HG02642 (cell line): ENCODE results near the gene APBA2.

Experiments used
- ATAC-seq: cut with Tn5 transposase; IDR thresholded peaks from one replicate; pipeline ENCODE4 v1.9.1; 2021; ENCODE audit warnings: mild to moderate bottlenecking; ENCODE audit not compliant: unreplicated experiment, poor library complexity

Gene APBA2

DNA sequence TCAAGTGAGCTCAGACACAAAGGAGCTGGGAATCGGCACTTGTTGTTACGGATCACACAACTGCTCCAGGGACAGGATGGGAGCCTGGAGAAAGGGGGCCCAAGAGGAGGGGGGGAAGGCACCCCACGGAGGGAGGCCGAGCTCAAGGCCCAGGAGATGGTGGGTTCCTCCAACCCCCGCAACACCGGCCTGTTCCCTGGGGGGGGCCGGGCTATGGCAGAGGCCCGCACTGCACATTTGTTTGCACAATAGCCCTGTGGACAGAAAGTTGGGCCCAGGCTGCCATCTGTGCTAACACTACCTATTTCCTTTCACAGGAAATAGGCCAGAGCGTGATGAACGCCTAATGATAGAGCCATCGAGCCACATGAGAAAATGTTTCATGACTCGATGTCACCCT is 236.7 kb downstream of the APBA2 start:
- no peak for ATAC-seq

DNA sequence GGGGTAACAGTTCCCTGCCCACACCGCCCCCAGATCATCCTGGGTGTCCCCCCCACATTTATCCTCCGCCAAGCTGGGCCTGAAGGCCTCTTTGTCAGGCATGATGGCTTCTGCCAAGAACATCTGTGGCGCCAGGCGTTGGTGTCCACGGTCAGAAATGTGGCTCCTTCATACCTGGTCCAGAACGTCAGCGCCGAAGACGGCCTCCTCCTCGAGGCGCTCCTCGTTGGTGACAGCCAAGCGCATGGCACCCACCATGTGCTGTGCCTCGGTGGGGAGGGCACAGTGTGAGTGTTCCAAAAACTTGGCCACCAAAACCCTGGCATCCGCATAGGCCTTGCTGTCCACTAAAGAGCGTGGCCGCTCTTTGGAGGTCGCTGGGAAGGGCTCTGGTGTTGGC is 237.4 kb downstream of the APBA2 start:
- ATAC-seq: no peak

DNA sequence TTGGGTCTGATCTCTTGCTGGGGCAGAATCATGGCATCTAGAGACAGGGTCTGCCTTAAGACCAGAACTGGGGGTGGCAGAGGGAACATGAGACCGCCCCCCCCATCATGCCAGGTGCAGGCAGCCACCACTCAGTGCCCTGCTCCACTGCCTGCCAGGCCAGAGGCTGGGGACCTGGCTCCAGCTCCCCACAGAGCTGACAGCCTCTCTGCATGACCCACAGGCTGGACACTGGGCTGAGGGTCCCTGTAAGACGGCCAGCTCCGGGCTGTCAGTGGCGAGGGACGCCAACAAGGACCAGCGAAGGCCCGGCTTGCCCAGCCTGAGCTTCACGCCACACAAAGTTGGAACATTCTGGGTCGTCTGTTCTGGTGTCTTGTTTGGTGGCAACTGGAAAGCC is 238.2 kb downstream of the APBA2 start:
- ATAC-seq: no peak

DNA sequence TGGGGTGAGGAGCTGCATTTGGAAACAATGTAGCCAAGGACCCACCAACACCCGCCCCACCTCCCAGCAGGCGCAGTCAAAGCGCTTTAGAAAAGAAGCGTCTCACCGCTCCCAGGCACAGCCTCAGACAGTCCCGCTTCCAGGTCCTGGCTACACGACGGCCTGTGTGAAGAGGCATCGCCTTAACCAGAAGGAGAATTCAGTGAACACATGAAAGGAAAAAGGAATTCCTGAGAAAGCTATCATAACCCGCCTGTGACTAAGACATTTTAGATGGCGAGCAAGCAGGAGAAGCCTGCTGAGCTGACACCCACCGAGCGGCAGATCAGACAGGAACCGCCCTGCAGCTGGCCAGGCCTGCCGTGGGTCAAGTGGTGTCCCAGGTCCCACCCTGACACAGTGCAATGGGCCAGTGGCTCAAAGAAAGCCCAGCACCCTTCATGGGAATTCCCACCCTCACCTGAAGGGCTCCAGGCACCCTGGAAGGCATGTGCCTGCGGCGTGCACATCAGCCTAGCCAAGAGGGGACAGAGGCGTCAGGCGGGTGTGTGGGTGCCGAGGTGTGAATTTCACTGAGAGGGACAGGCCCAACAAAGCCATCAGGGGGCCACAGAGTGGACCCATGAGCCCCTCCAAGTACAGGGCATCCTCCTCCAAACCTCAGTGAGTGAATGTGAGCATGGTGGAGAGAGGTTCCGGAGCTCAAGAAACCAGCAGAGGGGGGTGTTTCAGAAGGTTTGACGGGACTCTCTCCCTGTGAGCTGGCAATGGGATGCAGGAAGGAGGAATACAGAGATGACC is 239.0 kb downstream of the APBA2 start:
- ATAC-seq: no peak

DNA sequence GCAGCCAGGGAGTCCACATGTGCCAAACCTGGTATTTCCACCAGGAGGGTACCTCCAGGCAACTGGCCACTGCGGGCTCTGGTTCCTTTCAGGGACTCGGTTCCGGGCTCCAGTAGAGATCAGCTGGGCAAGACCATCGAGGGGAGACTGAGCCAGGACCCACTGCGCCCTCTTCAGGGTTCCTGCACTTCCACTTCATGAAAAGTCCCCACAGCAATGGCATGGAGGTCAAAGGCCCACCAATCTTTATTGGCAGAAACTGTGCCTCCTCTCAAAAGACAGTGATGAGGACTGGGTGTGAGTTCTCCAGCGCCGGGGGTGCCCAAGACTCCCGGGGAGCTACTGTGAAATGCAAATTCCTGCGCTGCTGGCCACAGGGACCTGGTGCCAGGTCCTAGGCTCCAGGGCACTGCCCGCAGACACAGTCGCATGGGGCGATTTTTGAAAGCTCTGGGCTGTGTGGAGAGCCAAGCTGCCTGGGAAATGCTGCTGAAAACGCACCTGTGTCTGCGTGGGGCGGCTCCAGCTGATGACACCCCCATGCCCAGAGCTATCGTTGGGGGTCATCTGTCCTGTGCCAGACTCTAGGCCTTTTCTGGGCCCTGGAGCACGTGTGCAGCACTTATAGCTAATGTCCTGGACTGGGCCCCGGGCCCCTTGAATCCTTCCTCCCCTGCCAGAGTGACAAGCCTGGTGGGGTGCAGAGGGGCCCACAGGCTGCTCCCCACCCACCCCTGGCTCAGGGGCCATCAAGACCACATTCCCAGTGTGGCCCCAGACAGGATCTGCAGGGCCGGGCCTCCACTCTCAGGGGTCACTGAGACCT is 239.8 kb downstream of the APBA2 start:
- no peak for ATAC-seq

DNA sequence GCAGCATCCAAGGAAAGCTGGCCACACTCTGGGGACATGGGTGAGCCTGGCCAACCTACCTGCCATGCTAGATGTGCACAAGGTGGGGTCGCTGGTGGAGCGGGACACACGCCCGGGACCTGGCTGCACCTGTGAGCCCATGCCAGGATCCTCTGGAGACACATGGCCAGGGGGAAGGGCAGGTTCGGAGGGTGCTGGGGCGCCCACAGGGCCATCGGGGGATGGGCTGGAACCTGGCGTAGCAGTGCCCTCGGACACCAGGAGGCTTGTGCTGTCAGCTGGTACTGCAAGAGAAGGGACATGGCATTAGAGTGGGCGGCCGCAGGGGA is 240.4 kb downstream of the APBA2 start:
- no peak for ATAC-seq

DNA sequence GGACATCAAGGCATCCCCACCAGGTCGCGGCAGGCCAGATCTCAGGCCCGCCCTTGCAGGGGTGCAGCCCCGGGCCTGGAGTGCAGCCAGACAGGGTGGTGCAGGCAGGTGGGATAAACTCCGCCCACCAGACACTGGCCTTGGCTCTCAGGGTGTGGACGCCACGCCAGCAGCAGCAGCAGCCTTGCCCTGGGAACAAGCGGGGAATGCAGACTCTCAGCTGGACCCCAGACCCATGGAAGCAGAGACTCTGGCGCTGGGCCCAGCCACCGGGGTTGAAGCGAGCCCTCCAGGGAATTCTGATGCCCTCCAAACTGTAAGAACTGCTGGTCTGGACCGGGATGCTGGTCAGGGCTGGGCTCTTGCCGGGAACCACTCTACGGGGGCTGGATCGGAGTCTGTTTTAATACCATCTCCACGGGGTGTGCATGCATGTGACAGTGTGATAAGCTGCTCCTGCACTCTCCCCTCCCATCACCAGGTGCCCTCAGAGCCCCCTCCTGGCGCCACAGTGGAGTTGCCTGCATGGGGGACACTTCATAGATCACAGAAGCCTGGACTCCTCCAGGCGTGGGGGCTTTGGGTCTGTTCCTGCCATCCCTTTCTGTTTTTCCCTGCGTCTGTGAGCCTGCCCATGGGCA is 241.2 kb downstream of the APBA2 start:
- ATAC-seq: no peak

DNA sequence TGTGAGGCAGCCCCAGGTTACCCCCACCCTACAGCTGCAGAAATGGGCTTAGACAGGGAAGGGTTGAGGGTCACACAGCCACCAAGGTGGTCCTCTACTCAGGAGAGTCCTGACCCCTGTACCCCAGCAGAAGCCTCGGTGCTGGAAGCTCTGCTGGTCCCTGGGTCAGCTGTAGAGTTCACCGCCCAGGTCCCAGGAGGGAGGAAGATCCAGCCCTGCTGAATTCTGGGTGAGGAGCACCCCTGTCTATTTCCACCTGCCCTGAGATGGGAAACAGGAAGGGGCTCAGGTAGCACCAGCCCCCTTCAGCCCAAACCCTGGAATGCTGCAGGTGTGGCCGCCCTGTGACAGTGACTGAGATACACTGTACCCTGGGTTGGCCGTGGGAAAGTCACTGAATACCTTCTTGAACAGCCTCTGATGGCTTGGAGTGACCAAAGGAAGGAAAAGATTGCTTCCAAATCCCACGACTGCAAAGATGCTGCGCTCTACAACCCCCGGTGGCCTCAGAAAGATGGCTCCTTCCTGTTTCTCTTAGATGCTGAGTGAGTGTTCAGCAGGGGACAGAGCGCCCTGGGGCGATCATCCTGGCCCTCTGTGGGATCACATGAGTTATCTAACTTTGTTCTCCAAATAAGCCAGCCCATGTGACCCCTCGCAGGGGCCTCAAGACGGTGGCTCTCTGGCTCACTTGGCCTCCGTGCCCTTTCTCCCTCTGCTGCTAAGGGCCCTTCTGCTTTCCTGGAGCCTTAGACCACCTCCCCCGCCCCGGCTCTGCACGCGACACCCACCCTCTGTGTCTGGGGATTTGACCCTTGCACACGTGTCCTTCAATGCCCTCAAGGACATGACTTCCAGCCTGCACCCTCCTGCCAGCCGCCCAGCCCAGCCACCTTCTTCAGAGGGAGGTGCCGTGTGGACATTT is 242.0 kb downstream of the APBA2 start:
- no peak for ATAC-seq

DNA sequence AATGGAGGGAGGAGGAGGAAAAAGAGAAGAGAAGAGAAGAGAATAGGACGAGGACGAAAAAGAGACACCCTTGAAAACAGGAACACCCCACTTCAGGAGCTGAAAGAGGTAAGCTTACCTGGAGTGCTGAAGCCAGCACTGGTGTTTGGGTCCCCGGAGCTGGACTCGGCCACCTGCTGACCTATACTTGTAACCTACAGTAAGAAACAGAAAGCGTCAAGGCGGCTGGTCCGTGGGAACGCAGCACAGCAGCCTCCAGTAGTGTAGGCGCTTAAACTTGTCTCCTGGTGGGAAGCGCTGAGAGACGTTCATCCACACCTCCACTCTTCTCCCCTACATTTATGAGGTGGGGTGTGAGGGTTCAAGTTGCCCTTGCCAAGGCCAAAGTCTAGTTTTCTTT is 242.9 kb downstream of the APBA2 start:
- no peak for ATAC-seq

DNA sequence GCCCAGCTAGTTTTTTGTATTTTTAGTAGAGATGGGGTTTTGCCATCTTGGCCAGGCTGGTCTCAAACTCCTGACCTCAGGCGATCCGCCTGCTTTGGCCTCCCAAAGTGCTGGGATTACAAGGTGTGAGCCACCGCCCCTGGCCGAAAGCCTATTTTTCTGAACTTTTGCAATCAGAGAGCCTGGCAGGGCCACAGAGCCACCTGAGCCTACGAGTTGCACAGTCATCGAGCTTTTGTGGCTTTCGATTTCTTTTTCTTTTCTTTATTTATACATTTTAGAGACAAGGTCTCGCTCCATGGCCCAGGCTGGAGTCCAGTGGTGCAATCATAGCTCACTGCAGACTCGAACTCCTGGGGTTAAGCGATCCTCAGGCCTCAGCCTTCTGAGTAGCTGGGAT is 243.4 kb downstream of the APBA2 start:
- no peak for ATAC-seq

DNA sequence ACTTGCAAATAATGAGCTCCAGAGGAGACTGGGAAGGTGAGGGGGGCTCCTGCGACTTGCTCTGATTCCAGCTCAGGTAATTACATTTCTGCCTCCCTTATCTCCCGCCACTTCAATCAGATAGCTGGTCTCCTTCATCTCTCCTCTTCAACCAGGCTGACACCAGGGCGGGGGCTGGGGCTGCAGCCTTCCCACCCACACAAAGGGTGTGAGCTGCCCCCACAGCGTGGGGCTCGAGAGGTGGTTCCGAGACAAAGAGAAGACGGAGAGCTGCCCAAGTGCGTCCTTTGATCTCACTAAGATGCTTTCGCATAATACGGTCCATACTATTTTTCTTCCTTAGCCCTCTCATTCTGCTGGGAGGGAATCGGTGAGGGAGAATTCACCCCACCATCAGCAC is 244.2 kb downstream of the APBA2 start:
- no peak for ATAC-seq

DNA sequence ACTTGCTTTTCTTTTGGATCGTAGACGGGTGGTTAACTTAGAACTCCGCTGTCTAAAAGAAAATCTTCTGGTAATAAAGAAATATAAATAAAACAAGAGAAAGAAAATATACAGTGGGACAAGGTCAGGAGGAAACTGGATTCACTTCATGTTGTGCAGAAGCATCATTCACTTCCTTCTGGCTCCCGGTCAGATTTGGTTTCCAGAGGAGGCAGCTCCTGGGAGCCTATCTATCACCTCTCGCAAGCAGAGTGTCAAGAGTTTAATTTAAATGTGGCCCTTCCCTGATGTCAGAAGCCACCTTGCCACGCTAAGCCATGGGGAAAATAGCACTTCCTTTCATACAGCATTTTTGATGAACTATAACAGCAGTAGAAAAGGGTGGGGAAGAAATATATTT is 244.7 kb downstream of the APBA2 start:
- no peak for ATAC-seq

DNA sequence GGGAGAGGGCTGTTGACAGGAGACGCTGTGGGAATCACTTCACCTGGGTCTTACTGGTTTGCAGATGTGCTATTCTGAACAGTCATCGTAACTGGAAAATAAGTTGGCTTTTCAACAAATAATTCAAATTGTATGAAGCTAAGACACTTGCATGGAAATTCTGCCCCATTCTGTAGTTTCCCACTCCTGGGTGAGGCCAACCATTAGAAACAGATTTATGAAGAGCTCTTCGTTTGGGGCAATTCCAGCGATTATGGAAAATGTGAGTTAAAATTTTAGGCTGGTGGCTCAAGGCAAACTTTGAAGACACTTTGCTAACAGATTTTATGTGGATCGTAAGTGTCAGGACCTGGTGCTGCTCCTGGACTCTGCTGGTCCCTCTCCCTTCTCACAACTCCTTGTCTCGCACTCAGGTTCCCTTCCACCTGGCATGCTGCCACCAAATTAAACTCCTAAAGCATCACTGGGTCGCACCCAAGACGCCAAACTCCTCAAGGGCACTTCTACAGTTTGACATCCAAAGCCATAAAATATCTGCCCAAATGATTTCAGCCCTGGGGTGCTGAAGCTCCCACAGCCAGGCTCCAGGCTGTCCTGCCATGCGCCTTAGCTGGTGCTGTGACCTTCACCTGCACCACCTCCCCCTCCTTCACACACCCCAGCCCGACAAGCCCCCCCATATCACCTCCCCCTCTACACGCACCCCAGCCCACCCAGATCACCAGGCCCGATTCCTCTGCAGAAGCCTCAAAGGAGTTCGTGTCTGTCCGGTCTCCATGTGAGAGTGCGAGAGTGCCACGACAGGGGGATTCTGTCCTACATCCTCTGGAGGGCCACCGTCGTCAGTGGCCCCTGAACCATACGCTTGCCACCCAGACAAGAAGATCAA is 245.4 kb downstream of the APBA2 start:
- no peak for ATAC-seq

DNA sequence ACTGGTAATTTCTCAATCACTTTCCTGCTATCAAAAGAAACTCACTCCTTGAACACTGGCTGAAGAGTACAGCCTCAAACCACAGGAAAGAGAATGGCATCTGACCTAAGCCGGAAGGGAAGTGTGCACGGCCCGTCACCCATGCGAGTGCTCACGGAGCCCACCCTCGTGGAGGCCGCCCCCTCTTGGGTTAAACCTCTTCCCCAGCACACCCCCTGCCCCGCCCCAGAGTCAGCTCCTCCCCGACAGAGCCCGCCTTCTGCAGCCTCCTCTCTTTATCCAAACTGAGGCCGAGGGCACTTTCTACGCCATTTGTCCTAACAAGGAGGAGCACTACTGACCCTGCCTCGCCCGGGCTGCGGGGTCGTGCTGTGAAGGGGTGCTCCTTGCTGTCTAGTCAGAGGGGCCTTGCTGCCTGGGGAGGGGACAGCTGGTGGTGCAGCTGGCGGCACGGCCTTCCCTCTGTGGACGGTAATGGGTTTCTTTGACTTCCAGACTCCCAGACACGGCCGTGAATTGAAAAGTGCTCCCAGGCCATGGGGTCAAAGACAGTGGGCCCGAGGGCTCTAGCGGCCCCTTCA is 246.2 kb downstream of the APBA2 start:
- ATAC-seq: no peak

DNA sequence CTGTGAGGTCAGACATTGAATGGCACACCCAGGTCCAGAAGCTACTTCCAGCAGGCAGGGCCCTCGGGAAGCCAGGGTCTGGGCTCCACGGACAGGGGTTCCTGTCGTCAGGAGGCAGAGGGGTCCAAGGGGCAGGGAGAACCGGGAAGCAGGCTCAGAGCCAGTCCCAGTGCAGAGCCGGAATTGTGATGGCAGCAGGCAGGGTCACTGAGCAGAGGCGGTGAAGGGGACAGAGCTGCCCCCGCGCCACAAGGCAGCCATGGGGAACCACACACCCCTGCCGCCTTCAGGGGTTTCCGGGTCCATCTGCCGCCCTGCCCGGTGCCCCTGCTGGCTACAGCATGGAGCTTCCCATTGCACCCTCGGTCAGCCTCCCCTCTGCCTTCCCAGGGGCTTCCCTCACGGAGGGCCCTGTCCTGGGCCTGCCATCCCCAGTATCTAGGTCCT is 247.0 kb downstream of the APBA2 start:
- no peak for ATAC-seq

DNA sequence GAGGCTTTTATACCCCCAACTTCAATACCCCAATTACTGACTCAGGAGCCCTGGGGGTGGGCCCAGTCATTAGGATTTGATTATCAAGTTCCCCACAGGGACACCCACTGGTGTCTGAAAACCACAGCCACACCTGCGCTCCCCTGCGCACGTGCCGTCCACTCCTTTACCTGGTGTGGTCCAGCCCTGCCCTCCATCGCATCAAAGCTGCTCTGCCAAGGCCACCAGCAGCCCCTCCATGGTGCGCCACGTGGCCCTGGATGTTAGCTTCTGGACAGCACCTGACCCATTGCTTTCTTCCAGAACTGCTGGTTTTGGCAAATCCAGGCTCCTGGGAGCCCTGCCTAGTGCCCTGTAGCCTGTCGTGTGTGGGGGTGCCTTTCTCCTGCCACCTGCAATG is 247.5 kb downstream of the APBA2 start:
- ATAC-seq: no peak

DNA sequence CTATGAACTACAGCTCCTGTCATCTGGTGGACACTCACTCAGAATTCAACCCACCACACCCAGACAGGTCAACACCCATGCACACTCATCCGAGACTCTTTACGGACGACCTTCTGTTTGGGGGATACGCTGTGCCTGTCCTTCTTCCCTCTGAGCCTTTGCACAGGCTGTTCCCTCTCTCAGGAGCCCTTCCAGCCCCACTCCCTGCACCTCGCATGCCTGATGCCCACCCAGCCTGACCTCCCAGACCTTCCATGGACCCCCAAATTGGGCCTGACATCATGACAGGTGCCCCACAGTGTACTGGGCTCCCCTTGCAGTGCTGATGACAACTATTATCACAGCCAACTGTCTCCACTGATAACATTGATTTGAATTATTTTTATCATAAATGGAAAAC is 248.0 kb downstream of the APBA2 start:
- ATAC-seq: no peak

DNA sequence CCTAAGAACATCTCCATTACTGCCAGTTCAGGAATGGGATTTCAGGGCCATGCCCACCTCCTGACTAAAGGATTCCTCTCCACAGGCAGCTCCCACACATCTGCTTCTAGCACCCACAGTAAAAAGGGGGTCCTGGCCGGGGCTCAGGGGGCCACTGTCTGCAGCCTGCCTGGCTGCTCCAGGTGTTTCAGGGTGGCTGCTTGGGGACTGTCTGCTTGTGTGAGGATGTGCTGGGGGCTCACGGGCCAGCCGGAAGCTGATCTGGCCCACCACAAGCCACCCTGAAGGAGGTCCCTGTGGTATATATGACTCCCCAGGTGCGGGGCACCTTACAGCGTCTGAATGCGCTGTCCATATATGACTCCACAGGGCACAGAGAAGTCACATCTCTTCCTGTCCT is 248.5 kb downstream of the APBA2 start:
- ATAC-seq: no peak
